Upper lobe of left lung (tissue), 6 donors: ENCODE measurements around the gene GALNT16. TPM values are rescaled to one million over a fixed set of nuclear protein-coding genes. Genes with fewer than 3 reads are reported as not detected.
A peak's percentile ranks its signal among the peaks of the same experiment; 100 is the strongest.

Experiments
- ATAC-seq, 2 donors: fragments of 200-7000 bp; cut with Tn5 transposase; one replicate each; pipeline ENCODE4 v1.9.1; 2022; ENCODE audit warnings: mild to moderate bottlenecking in 2 of 2, moderate library complexity in 2 of 2; ENCODE audit not compliant: low FRiP score in 2 of 2
- DNase-seq, 2 donors: peaks; one replicate each; pipeline ENCODE4 v3.0.0-alpha.2; 2019 to 2020
- H3K27ac ChIP-seq, 4 donors: fragments of 200-600 bp; sonication (generic); one replicate each; pipeline ENCODE4 v1.5.1; 2016 to 2019
- H3K27me3 ChIP-seq, 4 donors: fragments of 200-600 bp; sonication (generic); one replicate each; pipeline ENCODE4 v1.5.1; 2017 to 2019
- H3K36me3 ChIP-seq, 4 donors: fragments of 200-600 bp; sonication (generic); one replicate each; pipeline ENCODE4 v1.5.1; 2016 to 2019
- H3K4me1 ChIP-seq, 4 donors: fragments of 200-600 bp; sonication (generic); one replicate each; pipeline ENCODE4 v1.5.1; 2018 to 2019
- H3K4me3 ChIP-seq, 4 donors: fragments of 200-600 bp; sonication (generic); one replicate each; pipeline ENCODE4 v1.5.1; 2017 to 2019; ENCODE audit warnings: mild to moderate bottlenecking in 2 of 4, moderate library complexity in 1 of 4
- H3K9me3 ChIP-seq, 4 donors: fragments of 200-600 bp; sonication (generic); one replicate each; pipeline ENCODE4 v1.5.1; 2018 to 2019
- CTCF ChIP-seq, 6 experiments: fragments of 450-650 bp in 4 of 6; fragments of 200-600 bp in 2 of 6; sonication (generic) in 2 of 6; IDR thresholded peaks; one replicate each; pipeline ENCODE4 v1.5.1; 2016 to 2019; ENCODE audit warnings: antibody characterized with exemption in 6 of 6
- EP300 ChIP-seq, 4 donors: sonication (generic); formaldehyde crosslinking; IDR thresholded peaks; one replicate each; pipeline ENCODE4 v1.5.1; 2017; ENCODE audit warnings: antibody characterized with exemption in 4 of 4, control low read depth in 2 of 4
- POLR2A ChIP-seq, 4 donors: fragments of 450-650 bp; IDR thresholded peaks; one replicate each; pipeline ENCODE4 v1.5.1; 2016 to 2017; ENCODE audit warnings: antibody characterized with exemption in 4 of 4, mild to moderate bottlenecking in 2 of 4
- POLR2AphosphoS5 ChIP-seq, 2 donors: sonication (generic); formaldehyde crosslinking; IDR thresholded peaks; one replicate each; pipeline ENCODE4 v1.5.1; 2017; ENCODE audit warnings: antibody characterized with exemption in 2 of 2
- WGBS, 2 donors: methylation state at CpG; one replicate each; pipeline ENCODE4 v1.1.5; 2017 to 2018; 5-methylcytosine and 5-hydroxymethylcytosine counted together
- total RNA-seq, 6 donors: library from RNA; depleted of rRNA in 4 of 6; stranded (reverse); fragments of >200 nt in 4 of 6; gene quantifications; one replicate each; pipeline versions ENCODE4 v1.1.0 to v1.2.1, GENCODE V29; 2016 to 2021
- donor health status: DM: no; HTN: no; CAD: no; lungs with moderate emphysema.
- donor health status: DM: no; HTN: yes; CAD: no; lungs with severe emphysema.

Gene GALNT16
- total RNA-seq, 6 donors from 2014 or later = under 0.01 to 8.4 (median 1.3) TPM

DNA sequence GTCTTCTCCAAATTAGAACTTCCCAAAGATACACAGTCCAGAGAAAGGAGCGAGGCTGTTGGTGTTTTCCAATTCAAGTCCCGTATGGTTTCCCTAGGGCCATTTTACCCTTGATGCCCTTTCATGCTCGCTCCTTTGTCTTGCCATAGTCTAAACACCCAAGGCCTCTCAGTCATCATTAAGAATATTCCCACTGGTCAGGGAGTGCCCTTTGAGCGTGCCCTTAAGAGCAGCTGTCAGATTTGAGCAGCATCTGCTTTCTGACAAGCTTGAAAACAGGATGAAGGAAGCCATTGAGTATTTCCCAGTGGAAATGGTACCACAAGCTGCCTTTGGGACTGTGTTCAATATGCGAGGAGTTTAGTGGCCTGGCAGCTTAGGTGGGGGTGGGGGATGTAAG is 10.4 kb upstream of the GALNT16 start:
- no peak overlapping the region for H3K27ac ChIP-seq

GRCh38 chr14:69252851-69253250 is 7.1 kb upstream of the GALNT16 start:
- ATAC-seq (no peak), DNase-seq (no peak)
- H3K36me3 ChIP-seq = no peaks in the 10 kb centered on the region
- WGBS, 2 donors = 76 to 80% methylated on average over 3 of the region's 3 CpGs
- H3K27me3 ChIP-seq = no peaks in the 10 kb centered on the region
- no peaks in the 10 kb centered on the region for H3K9me3 ChIP-seq
- H3K27ac ChIP-seq = no peak overlapping the region
- no peaks in the 10 kb centered on the region for H3K4me1 ChIP-seq
- H3K4me3 ChIP-seq = no peak overlapping the region
- TF ChIP-seq CTCF (IDR thresholded peaks at IDR 0.05) (no peak), EP300 (IDR thresholded peaks at IDR 0.05) (no peak), POLR2AphosphoS5 (IDR thresholded peaks at IDR 0.05) (no peak), POLR2A (IDR thresholded peaks at IDR 0.05) (no peak)

More for the DNA sequence above, 10.4 kb upstream of the GALNT16 start:
- no peaks in the 10 kb centered on the region for H3K36me3 ChIP-seq
- no peaks in the 10 kb centered on the region for H3K4me1 ChIP-seq
- H3K27me3 ChIP-seq = no peaks in the 10 kb centered on the region
- no peak overlapping the region for H3K4me3 ChIP-seq
- no peaks in the 10 kb centered on the region for H3K9me3 ChIP-seq
- no peak for ATAC-seq
- no peak for DNase-seq
- TF ChIP-seq CTCF (IDR thresholded peaks at IDR 0.05) = no peak
- 89 to 90% methylated on average over 4 to 5 of the region's 5 CpGs for WGBS, 2 donors

DNA sequence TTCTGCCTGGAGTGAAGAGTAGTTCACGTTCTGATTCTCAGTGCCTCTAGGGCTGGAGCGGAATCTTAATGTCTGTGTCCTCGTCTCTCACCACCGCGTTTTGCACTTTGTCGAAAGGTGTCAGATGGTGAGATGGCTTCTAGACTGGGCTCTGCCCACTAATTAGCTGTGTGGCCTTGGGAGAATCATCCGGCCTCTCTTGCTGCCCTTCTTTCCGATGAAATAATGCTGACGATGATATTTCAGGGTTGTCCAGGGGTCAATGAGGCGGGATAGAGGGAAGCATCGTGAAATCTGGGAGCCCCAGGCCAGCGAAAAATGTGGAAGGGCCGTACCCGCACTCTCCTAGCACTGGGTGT is 811 bp upstream of the GALNT16 start:
- no peak overlapping the region for H3K27ac ChIP-seq
- WGBS, 2 donors = 30 to 42% methylated on average over 11 to 14 of the region's 14 CpGs

DNA sequence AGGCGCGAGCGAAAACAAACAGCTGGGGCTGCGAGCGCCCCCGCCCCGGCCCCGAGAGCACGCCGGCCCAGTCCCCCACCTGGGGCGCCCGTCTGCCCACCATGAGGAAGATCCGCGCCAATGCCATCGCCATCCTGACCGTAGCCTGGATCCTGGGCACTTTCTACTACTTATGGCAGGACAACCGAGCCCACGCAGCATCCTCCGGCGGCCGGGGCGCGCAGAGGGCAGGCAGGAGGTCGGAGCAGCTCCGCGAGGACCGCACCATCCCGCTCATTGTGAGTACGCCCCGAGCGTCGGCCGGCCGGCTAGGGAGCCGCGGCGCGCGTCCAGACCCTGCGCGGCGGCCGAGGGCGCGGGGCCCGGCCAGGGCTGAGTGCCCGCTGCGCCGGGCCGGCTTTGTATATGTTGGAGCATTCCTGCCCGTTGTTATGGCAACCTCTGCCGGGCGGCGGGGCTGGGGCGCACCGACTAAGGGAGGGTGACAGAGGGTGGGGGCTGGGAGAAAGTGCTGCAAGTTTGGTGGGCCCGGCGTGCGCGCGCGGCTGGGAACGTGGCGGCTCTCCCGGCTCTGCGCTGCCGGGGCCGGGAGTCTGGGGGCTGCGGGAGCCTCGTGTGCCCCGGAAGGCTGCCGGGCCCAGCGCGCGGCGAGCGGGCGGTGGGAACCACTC is 367 bp downstream of the GALNT16 start:
- TF ChIP-seq POLR2AphosphoS5 (IDR thresholded peaks at IDR 0.05) = no peak
- no peak for TF ChIP-seq POLR2A (IDR thresholded peaks at IDR 0.05)
- TF ChIP-seq EP300 (IDR thresholded peaks at IDR 0.05) = no peak
- TF ChIP-seq CTCF (IDR thresholded peaks at IDR 0.05) = no peak
- peak in 1 of 2 donors; percentile 33 for ATAC-seq
- H3K27me3 ChIP-seq = peaks cover 1 to 23% (median 19%) of the 10 kb centered on the region in 4 donors
- no peaks in the 10 kb centered on the region for H3K9me3 ChIP-seq
- H3K27ac ChIP-seq = no peak overlapping the region
- H3K4me1 ChIP-seq = peaks cover 24 to 29% (median 27%) of the 10 kb centered on the region in 4 donors
- WGBS, 2 donors = 0 to 1% methylated on average over 7 to 45 of the region's 78 CpGs
- peak in 1 of 2 donors; percentile 86 for DNase-seq
- H3K36me3 ChIP-seq = no peaks in the 10 kb centered on the region
- peak overlapping the region; percentile 27 to 62 (median 46) for H3K4me3 ChIP-seq

More for the DNA sequence above, 811 bp upstream of the GALNT16 start:
- peaks cover 1 to 23% (median 19%) of the 10 kb centered on the region in 4 donors for H3K27me3 ChIP-seq
- H3K9me3 ChIP-seq = no peaks in the 10 kb centered on the region
- DNase-seq (no peak), ATAC-seq (no peak)
- TF ChIP-seq EP300 (IDR thresholded peaks at IDR 0.05) = no peak
- no peak for TF ChIP-seq POLR2A (IDR thresholded peaks at IDR 0.05)
- no peak for TF ChIP-seq CTCF (IDR thresholded peaks at IDR 0.05)
- no peak for TF ChIP-seq POLR2AphosphoS5 (IDR thresholded peaks at IDR 0.05)
- H3K4me1 ChIP-seq = peaks cover 24 to 29% (median 27%) of the 10 kb centered on the region in 4 donors
- H3K36me3 ChIP-seq = no peaks in the 10 kb centered on the region
- H3K4me3 ChIP-seq = peak overlapping the region in 3 of 4 donors; percentile 38 to 62 (median 55)
